HG03196 (cell line): ENCODE measurements around the gene GRIP1.

Source experiments
- ATAC-seq: cut with Tn5 transposase; IDR thresholded peaks from one replicate; pipeline ENCODE4 v1.9.1; 2021; ENCODE audit not compliant: unreplicated experiment

The GRIP1 gene

GRCh38 chr12:66399911-66400306 lies 279.0 kb downstream of the GRIP1 start:
- no peak for ATAC-seq

GRCh38 chr12:66398931-66399910 lies 279.7 kb downstream of the GRIP1 start:
- ATAC-seq, result no peak

- ATAC-seq, result no peak
Measured at GRCh38 chr12:66397574-66398290, 281.1 kb downstream of the GRIP1 start.

- ATAC-seq, result no peak
Measured at GRCh38 chr12:66393890-66394289, 285.0 kb downstream of the GRIP1 start.

GRCh38 chr12:66392266-66392915 lies 286.5 kb downstream of the GRIP1 start:
- no peak for ATAC-seq

- ATAC-seq, result no peak
Measured at GRCh38 chr12:66388517-66388916, 290.4 kb downstream of the GRIP1 start.

- no peak for ATAC-seq
Measured at GRCh38 chr12:66387117-66387516, 291.8 kb downstream of the GRIP1 start.

GRCh38 chr12:66380769-66381535 lies 297.9 kb downstream of the GRIP1 start:
- ATAC-seq, result no peak

- ATAC-seq, result no peak
Measured at GRCh38 chr12:66379616-66380015, 299.3 kb downstream of the GRIP1 start.

GRCh38 chr12:66375560-66375959 lies 303.3 kb downstream of the GRIP1 start:
- ATAC-seq, result no peak

GRCh38 chr12:66371982-66372381 lies 306.9 kb downstream of the GRIP1 start:
- no peak for ATAC-seq

- ATAC-seq, result no peak
Measured at GRCh38 chr12:66367015-66367667, 311.7 kb downstream of the GRIP1 start.

- ATAC-seq, result no peak
Measured at GRCh38 chr12:66365718-66366490, 313.0 kb downstream of the GRIP1 start.

GRCh38 chr12:66361703-66362102 lies 317.2 kb downstream of the GRIP1 start:
- no peak for ATAC-seq

GRCh38 chr12:66359300-66359699 lies 319.6 kb downstream of the GRIP1 start:
- no peak for ATAC-seq

GRCh38 chr12:66354291-66354690 lies 324.6 kb downstream of the GRIP1 start:
- no peak for ATAC-seq

- ATAC-seq, result no peak
Measured at GRCh38 chr12:66352899-66353298, 326.0 kb downstream of the GRIP1 start.

- no peak for ATAC-seq
Measured at GRCh38 chr12:66352197-66352596, 326.7 kb downstream of the GRIP1 start.

- no peak for ATAC-seq
Measured at GRCh38 chr12:66351301-66351700, 327.6 kb downstream of the GRIP1 start.

GRCh38 chr12:66345956-66346355 lies 332.9 kb downstream of the GRIP1 start:
- no peak for ATAC-seq
